HG02981 (cell line): ENCODE measurements around the gene FMN1.
"Not testable (repeated sequence)": the region's sequence is repeated elsewhere in the genome, so short reads cannot be mapped to it uniquely, and the experiment has no call there.

Experiments used
- ATAC-seq: cut with Tn5 transposase; IDR thresholded peaks from one replicate; pipeline ENCODE4 v1.9.1; 2021; ENCODE audit warnings: mild to moderate bottlenecking, moderate library complexity; ENCODE audit not compliant: unreplicated experiment

Gene FMN1

DNA sequence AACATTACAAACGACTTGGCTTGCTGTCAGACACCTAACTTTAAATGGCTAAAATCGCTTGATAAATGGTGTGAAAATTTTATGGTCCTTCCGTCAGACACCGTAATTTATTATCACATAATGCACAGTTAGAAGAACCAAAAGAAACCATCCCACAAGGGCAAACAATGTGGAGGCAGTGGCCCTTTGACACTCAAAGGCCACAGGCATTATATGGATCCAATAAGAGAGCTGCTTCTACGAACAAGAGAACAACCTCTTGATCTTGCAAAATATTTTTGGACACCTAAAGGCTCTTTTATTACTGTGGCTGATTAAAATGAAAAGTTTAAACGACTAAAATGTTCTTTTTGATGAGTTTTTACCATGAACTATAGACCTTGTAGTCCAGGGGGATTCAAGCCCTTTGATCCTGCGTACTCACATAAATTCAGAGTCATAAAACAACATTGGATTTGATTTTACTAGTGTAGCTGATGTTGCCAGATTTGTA, 202.8 kb downstream of the FMN1 start:
- no peak for ATAC-seq

DNA sequence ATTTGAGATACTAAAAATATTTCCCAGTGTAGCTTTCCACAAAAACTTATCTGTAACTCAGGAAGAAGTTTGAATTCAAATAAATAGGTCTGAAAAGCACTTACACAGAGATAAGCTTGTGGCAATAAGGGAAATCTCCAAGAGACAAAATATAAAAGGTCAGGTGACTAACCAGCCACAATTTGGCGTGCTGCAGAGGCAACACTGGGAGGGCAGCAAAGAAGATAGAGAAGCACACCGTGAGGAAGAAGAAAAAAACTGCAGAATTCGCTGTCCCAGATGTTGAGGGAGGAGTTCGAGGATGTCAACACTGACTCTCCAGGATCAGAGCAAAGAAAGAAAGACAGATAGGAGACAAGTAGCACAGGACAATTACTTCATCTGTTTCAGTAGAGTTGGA, 204.4 kb downstream of the FMN1 start:
- ATAC-seq = no peak

GRCh38 chr15:32987067-32987466, 207.4 kb downstream of the FMN1 start:
- ATAC-seq = no peak

DNA sequence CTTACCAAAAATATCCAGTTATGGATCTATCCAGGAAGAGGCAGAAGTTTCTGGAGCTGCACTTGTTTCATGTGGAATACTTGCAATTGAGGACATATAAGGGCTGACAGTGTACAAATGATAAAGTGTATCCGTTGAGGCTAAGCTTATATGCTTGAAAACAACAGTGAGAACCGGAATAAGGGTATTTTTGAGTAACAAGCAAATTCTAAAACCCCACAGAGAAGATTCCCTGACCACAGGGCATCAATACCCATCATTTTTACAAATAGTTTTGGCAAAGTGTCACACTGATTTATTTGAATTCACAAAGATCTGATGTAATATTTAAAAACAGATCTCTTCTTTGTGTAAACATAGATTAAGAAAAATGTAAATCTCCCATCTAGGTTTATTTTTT, 208.4 kb downstream of the FMN1 start:
- no peak for ATAC-seq

GRCh38 chr15:32983679-32984078, 210.8 kb downstream of the FMN1 start:
- no peak for ATAC-seq

DNA sequence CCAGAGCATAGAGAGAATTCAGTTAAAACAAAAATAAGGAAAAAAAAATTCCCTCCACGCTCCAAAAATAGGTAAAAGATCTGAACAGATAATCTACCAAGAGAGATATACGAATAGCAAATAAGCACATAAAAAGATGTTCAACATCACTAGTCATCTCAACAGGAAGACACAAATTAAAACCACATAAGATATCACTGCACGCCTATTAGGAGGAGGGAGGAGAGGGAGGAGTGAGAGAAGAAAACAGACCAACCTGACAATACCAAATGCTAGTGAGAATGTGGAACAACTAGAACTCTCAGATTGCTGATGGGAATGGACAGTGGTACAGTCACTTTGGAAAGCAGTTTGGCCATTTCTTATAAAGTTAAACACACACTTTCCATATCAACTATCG, 212.5 kb downstream of the FMN1 start:
- ATAC-seq = no peak

DNA sequence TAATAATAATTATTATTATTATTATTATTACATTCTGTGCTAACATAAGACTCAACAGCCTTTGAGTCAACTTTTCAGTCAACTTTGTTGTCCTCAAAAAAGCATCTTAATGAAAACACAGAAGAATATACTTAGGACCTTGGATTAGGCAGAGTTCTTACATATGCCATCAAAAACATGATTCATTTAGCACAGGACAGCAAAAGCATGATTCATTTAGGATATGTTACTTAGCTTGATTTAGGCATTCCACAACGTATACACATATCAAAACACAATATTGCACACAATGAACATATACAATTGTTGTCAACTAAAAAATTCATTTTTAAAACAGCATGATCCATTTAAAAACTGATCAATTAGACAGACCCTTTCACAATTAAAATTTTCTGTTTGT, 213.0 kb downstream of the FMN1 start:
- ATAC-seq = no peak

DNA sequence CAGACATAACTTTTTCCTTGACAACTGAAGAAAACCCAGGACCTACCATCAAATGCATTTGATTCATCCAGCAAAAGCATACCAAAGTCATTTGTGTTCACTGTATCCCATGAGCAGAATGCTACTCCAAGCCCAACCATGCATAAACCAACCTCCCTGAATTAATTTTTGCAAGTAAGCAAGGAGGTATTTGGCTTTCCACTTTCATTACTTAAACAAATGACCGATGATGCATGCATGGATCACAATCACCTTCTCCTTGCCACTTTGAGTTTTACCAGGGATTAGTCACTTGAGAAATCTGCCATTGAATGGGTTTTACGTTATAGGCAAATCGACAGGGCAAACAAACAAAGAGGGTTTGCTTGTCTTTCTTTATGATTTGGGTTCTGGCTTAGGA, 214.8 kb downstream of the FMN1 start:
- ATAC-seq = no peak

GRCh38 chr15:32977506-32977905, 217.0 kb downstream of the FMN1 start:
- no peak for ATAC-seq

DNA sequence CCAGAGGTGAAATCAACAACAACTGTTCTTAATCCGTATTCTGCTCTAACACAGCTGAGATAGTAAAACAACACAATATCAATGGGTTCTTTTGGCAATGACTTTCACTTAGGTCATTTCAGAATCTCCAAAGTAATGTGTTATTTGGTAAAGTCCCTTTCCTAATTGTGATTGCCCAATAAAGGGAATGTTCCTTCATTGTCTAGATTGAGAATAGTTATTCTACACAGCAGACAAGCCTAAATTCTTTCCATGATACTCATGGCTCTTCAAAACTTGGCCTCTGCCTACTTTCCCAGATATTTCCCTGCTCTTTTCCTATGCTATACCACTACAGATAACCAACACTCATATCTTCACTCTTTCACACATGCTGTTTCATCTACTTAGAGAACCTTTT, 219.8 kb downstream of the FMN1 start:
- no peak for ATAC-seq

- ATAC-seq = no peak
Measured at GRCh38 chr15:32972686-32973085, 221.8 kb downstream of the FMN1 start.

GRCh38 chr15:32970847-32971246, 223.7 kb downstream of the FMN1 start:
- ATAC-seq = no peak

GRCh38 chr15:32967521-32967920, 227.0 kb downstream of the FMN1 start:
- ATAC-seq = no peak

DNA sequence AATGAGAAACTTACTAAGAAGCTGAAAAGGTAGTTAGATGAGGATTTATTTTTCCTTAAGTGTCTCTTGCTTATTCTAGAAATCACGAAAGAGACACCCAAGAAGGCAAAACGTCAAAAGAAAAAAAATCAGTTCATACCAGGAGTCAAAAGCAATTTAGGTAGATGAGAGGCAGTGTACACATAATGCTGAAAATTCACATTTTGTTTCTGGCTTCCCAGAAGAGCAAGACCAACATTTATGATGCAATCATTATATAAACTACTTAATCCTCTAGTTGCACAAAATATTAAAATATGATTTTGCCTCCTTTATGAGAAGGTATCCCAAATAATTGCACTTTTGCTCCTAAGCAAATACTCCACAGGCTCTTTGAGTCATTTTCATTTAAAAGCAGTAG, 228.0 kb downstream of the FMN1 start:
- no peak for ATAC-seq

GRCh38 chr15:32965897-32966296, 228.6 kb downstream of the FMN1 start:
- no peak for ATAC-seq

- no peak for ATAC-seq
Measured at GRCh38 chr15:32959077-32959476, 235.4 kb downstream of the FMN1 start.

DNA sequence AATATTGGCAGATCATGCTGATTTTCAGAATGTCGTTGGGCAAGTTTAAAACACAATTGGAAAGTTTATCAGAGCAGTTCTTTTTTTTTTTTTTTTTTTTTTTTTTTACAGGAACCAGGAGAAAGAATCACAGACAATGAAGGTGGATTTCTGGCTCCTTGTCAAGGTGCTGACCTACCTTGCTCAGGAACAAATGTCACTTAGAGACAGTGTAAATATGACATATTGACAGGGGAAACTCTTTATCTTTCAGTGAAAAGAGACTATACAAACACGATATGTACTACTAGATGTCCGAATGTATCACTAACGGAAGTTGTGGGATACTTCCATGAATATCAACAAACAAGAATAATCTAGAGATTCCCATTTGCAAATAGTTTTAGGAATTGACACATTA, 237.3 kb downstream of the FMN1 start:
- no peak for ATAC-seq

DNA sequence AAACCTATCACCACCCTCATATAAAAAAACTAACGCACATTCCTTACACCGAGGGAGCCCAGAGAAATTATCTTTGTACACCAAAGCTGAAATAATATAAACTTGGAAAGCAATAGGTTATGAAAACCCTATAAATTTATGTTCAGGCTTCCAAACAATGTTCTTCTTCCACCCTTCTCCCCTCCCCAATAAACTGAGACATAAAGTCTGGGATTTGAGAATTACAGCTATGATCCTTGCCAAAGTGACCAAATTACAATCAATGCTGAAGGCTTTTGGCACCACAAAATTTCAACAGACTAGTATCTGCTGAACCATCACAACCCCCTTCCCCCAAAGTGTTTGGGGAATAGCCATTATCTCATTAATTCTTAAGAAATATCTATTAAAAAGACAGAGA, 237.8 kb downstream of the FMN1 start:
- no peak for ATAC-seq

- no peak for ATAC-seq
Measured at GRCh38 chr15:32956006-32956405, 238.5 kb downstream of the FMN1 start.

GRCh38 chr15:32953533-32953910, 241.0 kb downstream of the FMN1 start:
- ATAC-seq = no peak

- ATAC-seq = no peak
Measured at GRCh38 chr15:32952901-32953532, 241.5 kb downstream of the FMN1 start.

GRCh38 chr15:32951736-32952464, 242.6 kb downstream of the FMN1 start:
- ATAC-seq = no peak

DNA sequence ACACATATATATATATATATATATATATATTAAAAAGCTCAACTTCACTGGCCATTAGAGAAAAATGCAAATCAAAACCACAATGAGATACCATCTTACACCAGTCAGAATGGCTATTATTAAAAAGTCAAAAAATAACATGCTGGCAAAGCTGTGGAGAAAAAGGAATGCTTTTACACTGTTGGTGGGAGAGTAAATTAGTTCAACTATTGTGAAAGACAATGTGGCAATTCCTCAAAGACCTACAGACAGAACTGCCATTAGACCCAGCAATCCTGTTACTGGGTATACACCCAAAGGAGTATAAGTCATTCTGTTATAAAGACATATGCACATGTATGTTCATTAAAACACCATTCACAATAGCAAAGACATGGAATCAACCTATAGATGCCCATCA, 244.5 kb downstream of the FMN1 start:
- not testable (repeated sequence) for ATAC-seq
